ENCODE data around the gene RANGRF.

- TF ChIP-seq CTCF (IDR thresholded peaks at IDR 0.05 in 8 of 11, conservative IDR thresholded peaks at IDR 0.05 in 3 of 11) (no peak), POLR2AphosphoS5 (IDR thresholded peaks at IDR 0.05) (no peak)
Observed at GRCh38 chr17:8324132-8324531, 35.7 kb downstream of the RANGRF start.

Measured in spleen (tissue), 7 donors.